T-helper 17 cell (primary cell): ENCODE measurements around the gene MAP1B. TPM values are rescaled to one million over a fixed set of nuclear protein-coding genes. Genes with fewer than 3 reads are reported as not detected.

ENCODE experiments used
- ATAC-seq: fragments of 150-1000 bp; cut with Tn5 transposase; 2 replicates; pipeline ENCODE4 v1.10.0; 2021; ENCODE audit warnings: mild to moderate bottlenecking, moderate library complexity
- DNase-seq, 3 donors: peaks; one replicate each; pipeline versions ENCODE4 v3.0.0 to v3.0.0-alpha.2; 2020 to 2021
- H3K9me3 ChIP-seq: one replicate; pipeline ENCODE4 v1.7.0; 2013; ENCODE audit warnings: low read length, mild to moderate bottlenecking; ENCODE audit not compliant: control insufficient read depth, poor library complexity, severe bottlenecking
- H3K27ac Mint-ChIP-seq: one replicate; pipeline ENCODE4 v1.8.0; 2022; ENCODE audit warnings: mild to moderate bottlenecking, moderate library complexity, mixed read lengths
- H3K27me3 Mint-ChIP-seq: one replicate; pipeline ENCODE4 v1.8.0; 2022; ENCODE audit warnings: mixed read lengths
- H3K36me3 Mint-ChIP-seq: one replicate; pipeline ENCODE4 v1.8.0; 2022; ENCODE audit warnings: low read depth, mixed read lengths
- H3K4me1 Mint-ChIP-seq: one replicate; pipeline ENCODE4 v1.8.0; 2022; ENCODE audit warnings: mild to moderate bottlenecking, mixed read lengths
- H3K4me3 Mint-ChIP-seq: one replicate; pipeline ENCODE4 v1.8.0; 2022; ENCODE audit warnings: mild to moderate bottlenecking, moderate library complexity, mixed read lengths
- total RNA-seq, 4 donors: library from RNA in 2 of 4; stranded (reverse) in 2 of 4; gene quantifications; one replicate each; pipeline ENCODE4 v1.2.3 and lab custom pipeline; 2022 to 2026

Gene MAP1B
- total RNA-seq, 2 donors from 2014 or later = 0.05 to 1.4 TPM

- no peak overlapping the region for H3K4me3 Mint-ChIP-seq
- no peak for DNase-seq
- ATAC-seq = no peak
- H3K36me3 Mint-ChIP-seq = peaks cover 17% of the 10 kb centered on the region
- H3K27ac Mint-ChIP-seq = no peak overlapping the region
- no peaks in the 10 kb centered on the region for H3K9me3 ChIP-seq
- no peaks in the 10 kb centered on the region for H3K27me3 Mint-ChIP-seq
- H3K4me1 Mint-ChIP-seq = no peaks in the 10 kb centered on the region
Observed at GRCh38 chr5:72222521-72222920, 115.2 kb downstream of the MAP1B start.

- DNase-seq (no peak), ATAC-seq (no peak)
- no peaks in the 10 kb centered on the region for H3K9me3 ChIP-seq
- Mint-ChIP-seq H3K36me3 (peaks cover 16% of the 10 kb centered on the region), H3K27me3 (no peaks in the 10 kb centered on the region), H3K27ac (no peak overlapping the region), H3K4me3 (no peak overlapping the region), H3K4me1 (peaks cover 2% of the 10 kb centered on the region)
Observed at GRCh38 chr5:72223371-72223770, 116.1 kb downstream of the MAP1B start.

GRCh38 chr5:72224946-72225463 lies 117.7 kb downstream of the MAP1B start:
- Mint-ChIP-seq H3K36me3 (peaks cover 9% of the 10 kb centered on the region), H3K4me1 (peaks cover 2% of the 10 kb centered on the region), H3K27ac (no peak overlapping the region), H3K4me3 (no peak overlapping the region), H3K27me3 (no peaks in the 10 kb centered on the region)
- no peak for DNase-seq
- no peaks in the 10 kb centered on the region for H3K9me3 ChIP-seq
- no peak for ATAC-seq

GRCh38 chr5:72225741-72226140 lies 118.5 kb downstream of the MAP1B start:
- Mint-ChIP-seq H3K4me3 (no peak overlapping the region), H3K36me3 (peaks cover 13% of the 10 kb centered on the region), H3K4me1 (peaks cover 8% of the 10 kb centered on the region), H3K27me3 (no peaks in the 10 kb centered on the region), H3K27ac (no peak overlapping the region)
- no peak for ATAC-seq
- no peaks in the 10 kb centered on the region for H3K9me3 ChIP-seq
- no peak for DNase-seq

DNA sequence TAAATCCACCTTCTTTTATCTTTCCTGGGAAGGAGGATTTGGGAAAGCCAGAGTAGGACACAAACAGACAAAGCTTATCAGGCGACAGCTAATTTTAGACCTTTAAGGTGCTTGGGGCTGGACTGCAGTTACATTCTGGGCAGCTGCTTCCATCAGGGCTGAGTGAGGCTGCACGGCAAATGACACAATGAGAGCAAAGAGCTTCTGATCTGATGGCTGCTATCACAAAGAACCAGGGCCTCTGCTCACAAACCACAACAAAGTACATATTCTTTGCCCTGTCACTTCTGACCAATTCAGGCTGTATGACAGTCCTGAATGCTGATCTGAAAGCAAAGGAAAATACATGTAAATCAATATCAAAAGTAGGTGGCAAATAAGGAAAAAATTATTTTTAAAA lies 119.7 kb downstream of the MAP1B start:
- Mint-ChIP-seq H3K4me1 (peaks cover 15% of the 10 kb centered on the region), H3K27ac (no peak overlapping the region), H3K4me3 (no peak overlapping the region), H3K36me3 (peaks cover 17% of the 10 kb centered on the region), H3K27me3 (no peaks in the 10 kb centered on the region)
- H3K9me3 ChIP-seq = no peaks in the 10 kb centered on the region
- ATAC-seq = no peak
- no peak for DNase-seq

DNA sequence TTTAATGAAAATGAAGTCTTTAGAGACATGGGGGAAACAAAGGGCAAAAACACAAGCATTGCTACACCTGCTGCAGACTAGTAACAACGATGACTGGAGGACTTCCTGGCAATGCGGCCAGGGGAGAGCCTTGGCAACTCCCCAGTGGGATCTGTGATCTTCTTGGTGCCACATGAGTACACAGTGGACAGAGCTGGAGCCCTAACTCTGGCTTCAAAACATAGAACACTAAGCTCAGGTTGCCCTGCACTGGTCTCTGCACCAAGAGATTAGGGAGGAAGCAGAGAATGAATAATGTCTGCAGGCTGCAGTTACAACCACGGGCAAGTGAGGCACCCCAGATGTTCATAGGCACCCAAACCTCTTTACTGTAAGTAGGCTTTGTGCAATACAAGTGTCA lies 121.7 kb downstream of the MAP1B start:
- DNase-seq (no peak), ATAC-seq (no peak)
- H3K4me1 Mint-ChIP-seq = peaks cover 26% of the 10 kb centered on the region
- H3K36me3 Mint-ChIP-seq = peaks cover 14% of the 10 kb centered on the region
- no peaks in the 10 kb centered on the region for H3K27me3 Mint-ChIP-seq
- H3K27ac Mint-ChIP-seq = no peak overlapping the region
- no peak overlapping the region for H3K4me3 Mint-ChIP-seq
- no peaks in the 10 kb centered on the region for H3K9me3 ChIP-seq

DNA sequence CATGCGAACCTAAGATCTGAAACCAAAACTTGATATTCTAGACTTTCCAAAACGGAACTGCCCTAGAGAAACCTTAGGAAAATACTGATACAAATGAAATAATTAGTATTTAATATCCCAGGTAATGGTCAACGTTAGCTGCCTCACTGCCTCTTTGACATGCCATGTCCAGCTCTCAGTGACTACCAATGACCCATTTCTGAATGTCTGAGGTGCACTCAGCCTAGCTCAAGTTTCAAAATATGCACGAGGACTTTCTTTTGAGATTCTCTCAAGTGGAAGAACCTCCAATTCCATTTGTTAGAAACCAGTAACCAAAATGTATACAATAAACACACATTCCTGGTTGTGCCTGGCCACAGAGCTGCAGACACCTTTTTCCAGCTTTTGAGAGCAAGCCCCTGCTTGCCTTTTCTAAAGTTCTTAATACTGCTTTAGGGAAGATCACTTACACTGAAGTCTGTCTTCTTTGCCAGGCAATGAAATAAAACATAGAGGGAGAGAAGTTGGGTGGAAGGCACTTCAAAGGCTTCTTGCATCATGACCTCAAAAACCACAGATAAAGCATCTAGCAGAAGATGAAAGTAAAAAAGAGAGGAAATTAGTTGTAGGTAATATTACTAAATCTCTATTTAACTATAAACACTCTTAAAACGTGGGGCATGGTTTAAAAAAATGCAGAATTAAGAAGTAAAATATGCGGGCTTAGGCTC lies 124.9 kb downstream of the MAP1B start:
- peaks cover 17% of the 10 kb centered on the region for H3K36me3 Mint-ChIP-seq
- no peak overlapping the region for H3K27ac Mint-ChIP-seq
- no peaks in the 10 kb centered on the region for H3K9me3 ChIP-seq
- ATAC-seq (peak; percentile 73), DNase-seq (no peak)
- H3K4me3 Mint-ChIP-seq = no peak overlapping the region
- H3K27me3 Mint-ChIP-seq = no peaks in the 10 kb centered on the region
- H3K4me1 Mint-ChIP-seq = peaks cover 42% of the 10 kb centered on the region

DNA sequence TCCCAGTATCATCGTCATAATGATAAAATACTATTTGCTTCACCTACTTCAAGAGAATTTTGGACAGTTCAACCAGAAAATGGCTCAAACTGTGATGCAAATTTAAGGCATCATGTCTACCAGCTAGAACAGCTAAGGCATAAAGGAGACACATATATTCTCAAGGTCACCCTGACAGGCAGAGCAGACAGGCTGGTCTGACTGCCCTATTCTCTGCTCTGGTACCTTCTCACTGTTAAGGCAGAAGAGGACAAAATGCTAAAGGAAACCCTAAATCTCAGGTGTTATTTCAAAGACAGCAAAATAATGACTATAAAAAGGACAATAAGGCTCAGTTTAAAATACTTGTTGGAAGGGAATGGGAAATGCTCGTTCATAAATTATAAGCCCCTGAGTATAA lies 125.6 kb downstream of the MAP1B start:
- Mint-ChIP-seq H3K27ac (no peak overlapping the region), H3K4me1 (peaks cover 40% of the 10 kb centered on the region), H3K4me3 (peak overlapping the region; percentile 54), H3K36me3 (peaks cover 15% of the 10 kb centered on the region), H3K27me3 (no peaks in the 10 kb centered on the region)
- ATAC-seq = no peak
- H3K9me3 ChIP-seq = no peaks in the 10 kb centered on the region
- DNase-seq = no peak

DNA sequence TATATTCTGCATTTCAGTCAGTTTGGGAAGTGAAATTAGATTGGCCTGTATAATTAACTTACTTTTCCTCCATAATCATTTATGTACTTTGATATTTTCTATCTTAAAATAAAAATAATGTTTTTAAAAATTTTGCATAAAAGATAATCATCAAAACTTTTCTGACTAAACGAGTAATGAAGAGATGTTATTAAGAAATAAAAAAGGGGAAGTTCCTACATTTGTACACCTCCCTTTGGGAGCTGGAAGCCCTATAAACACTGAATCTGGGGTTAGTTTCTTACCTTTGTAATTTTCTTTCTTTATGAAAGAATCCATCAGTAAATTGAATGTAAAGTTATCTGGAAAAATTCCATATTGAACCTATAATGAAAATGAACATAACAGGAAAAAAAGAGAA lies 126.6 kb downstream of the MAP1B start:
- H3K9me3 ChIP-seq = no peaks in the 10 kb centered on the region
- Mint-ChIP-seq H3K4me3 (no peak overlapping the region), H3K4me1 (peaks cover 43% of the 10 kb centered on the region), H3K36me3 (peaks cover 14% of the 10 kb centered on the region), H3K27me3 (no peaks in the 10 kb centered on the region), H3K27ac (no peak overlapping the region)
- no peak for DNase-seq
- ATAC-seq = no peak

- Mint-ChIP-seq H3K4me1 (peaks cover 43% of the 10 kb centered on the region), H3K4me3 (no peak overlapping the region), H3K27me3 (no peaks in the 10 kb centered on the region), H3K27ac (no peak overlapping the region), H3K36me3 (peaks cover 14% of the 10 kb centered on the region)
- peak; percentile 84 for ATAC-seq
- H3K9me3 ChIP-seq = no peaks in the 10 kb centered on the region
- DNase-seq = no peak
Observed at GRCh38 chr5:72234265-72234700, 127.0 kb downstream of the MAP1B start.

DNA sequence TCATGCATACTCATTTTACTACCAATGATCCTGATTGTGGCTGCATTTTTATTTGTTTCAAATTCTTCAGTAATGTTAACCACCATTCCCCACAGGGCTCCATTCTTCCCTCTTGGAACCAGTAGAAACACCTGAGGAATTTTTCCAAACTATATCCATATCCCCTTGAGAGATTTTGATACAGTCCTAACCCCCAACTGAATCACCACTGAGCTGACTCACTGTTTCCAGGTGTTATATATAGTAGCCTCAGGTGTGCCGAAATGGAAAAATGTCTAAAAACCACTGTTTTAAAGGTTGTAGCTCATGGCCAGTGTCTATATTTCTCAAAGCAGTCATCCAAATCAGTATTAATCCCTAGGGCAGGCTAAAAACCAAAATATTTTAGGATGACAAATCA lies 127.6 kb downstream of the MAP1B start:
- Mint-ChIP-seq H3K36me3 (peaks cover 14% of the 10 kb centered on the region), H3K27me3 (no peaks in the 10 kb centered on the region), H3K27ac (no peak overlapping the region), H3K4me3 (no peak overlapping the region), H3K4me1 (peaks cover 43% of the 10 kb centered on the region)
- ATAC-seq = no peak
- no peak for DNase-seq
- H3K9me3 ChIP-seq = no peaks in the 10 kb centered on the region

DNA sequence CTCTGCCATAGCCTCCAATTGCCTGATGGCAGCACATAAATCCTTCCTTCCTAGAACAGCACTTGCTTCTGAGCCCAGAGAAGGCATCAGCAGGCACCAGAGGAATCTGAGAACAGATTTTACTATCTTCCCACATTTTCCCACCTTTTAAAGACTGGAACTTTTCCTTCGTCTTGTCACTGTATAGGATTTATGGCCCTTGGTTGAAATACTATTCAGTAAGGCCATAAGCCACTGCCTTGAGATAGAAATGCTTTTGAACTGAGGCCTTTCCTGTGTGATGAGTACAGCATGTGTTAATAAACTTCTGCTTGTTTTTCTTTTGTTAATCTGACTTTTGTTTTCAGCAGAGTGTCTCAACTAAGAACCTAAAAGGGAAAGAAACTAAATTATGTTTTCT lies 128.4 kb downstream of the MAP1B start:
- Mint-ChIP-seq H3K27ac (no peak overlapping the region), H3K27me3 (no peaks in the 10 kb centered on the region), H3K4me3 (no peak overlapping the region), H3K4me1 (peaks cover 37% of the 10 kb centered on the region), H3K36me3 (peaks cover 10% of the 10 kb centered on the region)
- ATAC-seq (no peak), DNase-seq (no peak)
- H3K9me3 ChIP-seq = no peaks in the 10 kb centered on the region

GRCh38 chr5:72237415-72237814 lies 130.1 kb downstream of the MAP1B start:
- ATAC-seq (no peak), DNase-seq (no peak)
- H3K9me3 ChIP-seq = no peaks in the 10 kb centered on the region
- Mint-ChIP-seq H3K4me3 (no peak overlapping the region), H3K4me1 (peaks cover 31% of the 10 kb centered on the region), H3K36me3 (peaks cover 9% of the 10 kb centered on the region), H3K27me3 (no peaks in the 10 kb centered on the region), H3K27ac (peak overlapping the region; percentile 89)

DNA sequence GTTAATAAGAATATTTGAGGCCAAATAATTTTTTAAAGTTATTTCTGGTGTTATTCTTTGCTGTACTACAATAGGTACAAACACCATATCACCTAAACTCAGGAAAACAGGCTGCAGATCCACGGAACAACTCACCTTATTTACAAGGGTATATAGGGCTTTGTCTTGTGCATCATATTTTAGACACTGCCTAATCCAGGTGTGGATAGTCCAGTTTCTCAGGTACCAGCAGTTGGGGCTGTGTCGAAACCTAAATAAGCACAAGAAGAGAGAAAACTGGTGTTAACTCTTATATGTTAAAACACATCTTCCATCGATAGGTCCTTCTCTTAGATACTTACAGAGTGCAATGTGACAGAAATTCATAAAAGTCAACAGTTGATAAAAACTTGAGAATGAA lies 130.6 kb downstream of the MAP1B start:
- Mint-ChIP-seq H3K4me1 (peaks cover 28% of the 10 kb centered on the region), H3K27me3 (no peaks in the 10 kb centered on the region), H3K4me3 (no peak overlapping the region), H3K36me3 (peaks cover 9% of the 10 kb centered on the region), H3K27ac (no peak overlapping the region)
- ATAC-seq (no peak), DNase-seq (no peak)
- no peaks in the 10 kb centered on the region for H3K9me3 ChIP-seq
